Activated CD8-positive, alpha-beta T cell treated with anti-CD3 and anti-CD28 coated beads, Interleukin-2, amount 10 ng/mL, durations not matched to agents 7 days and 5 days (primary cell): ENCODE results near the gene RAI1. TPM values are rescaled to one million over a fixed set of nuclear protein-coding genes. Genes with fewer than 3 reads are reported as not detected.
"Not testable (repeated sequence)": the region's sequence is repeated elsewhere in the genome, so short reads cannot be mapped to it uniquely, and the experiment has no call there.

ENCODE experiments used
- ATAC-seq: fragments of 150-1000 bp; cut with Tn5 transposase; one replicate; pipeline ENCODE4 v1.10.0; 2021; ENCODE audit warnings: moderate library complexity
- CTCF ChIA-PET: fragments of 350-600 bp; sonication (Branson Sonifier 250); formaldehyde crosslinking; loops from one replicate; lab custom pipeline; 2021; ENCODE audit warnings: antibody characterized with exemption; lab: Charles Lee
- POLR2A ChIA-PET: fragments of 350-600 bp; sonication (Branson Sonifier 250); formaldehyde crosslinking; loops from one replicate; lab custom pipeline; 2021; ENCODE audit warnings: antibody characterized with exemption; lab: Charles Lee
- DNase-seq: peaks from one replicate; pipeline ENCODE4 v3.0.0-alpha.2; 2020
- H3K27ac Mint-ChIP-seq: one replicate; pipeline ENCODE4 v1.8.0; 2021; ENCODE audit warnings: mild to moderate bottlenecking, mixed read lengths
- H3K27me3 Mint-ChIP-seq: one replicate; pipeline ENCODE4 v1.8.0; 2021; ENCODE audit warnings: low read depth, mixed read lengths
- H3K36me3 Mint-ChIP-seq: one replicate; pipeline ENCODE4 v1.8.0; 2021; ENCODE audit warnings: low read depth, mixed read lengths
- H3K4me1 Mint-ChIP-seq: one replicate; pipeline ENCODE4 v1.8.0; 2021; ENCODE audit warnings: low read depth, mixed read lengths
- H3K4me3 Mint-ChIP-seq: one replicate; pipeline ENCODE4 v1.8.0; 2021; ENCODE audit warnings: mild to moderate bottlenecking, mixed read lengths
- H3K9me3 Mint-ChIP-seq: one replicate; pipeline ENCODE4 v1.8.0; 2022; ENCODE audit warnings: mixed read lengths; ENCODE audit not compliant: insufficient read depth
- total RNA-seq, 2 experiments: library from RNA; stranded (reverse); gene quantifications; one replicate each; pipeline ENCODE4 v1.2.3, GENCODE V29; 2021

The RAI1 gene
- total RNA-seq, 2 experiments from 2014 or later = 24.4 to 24.6 TPM

GRCh38 chr17:17682737-17683680, 1.8 kb downstream of the RAI1 start:
- POLR2A ChIA-PET = interaction anchor here (0.5 to 2.8 kb wide), 10 partner anchors 10 to 232 kb away, joined by 3 to 38 read pairs (median 4); partner anchors contain the start of gene SREBF1
- peak; percentile 71 for DNase-seq
- no peaks in the 10 kb centered on the region for H3K9me3 Mint-ChIP-seq

GRCh38 chr17:17683710-17684365, 2.6 kb downstream of the RAI1 start:
- peak overlapping the region; percentile 87 for H3K27ac Mint-ChIP-seq
- no peaks in the 10 kb centered on the region for H3K9me3 Mint-ChIP-seq
- ChIA-PET POLR2A (interaction anchor here (0.8 to 2.8 kb wide), 3 partner anchors 9 to 153 kb away, joined by 3 to 38 read pairs (median 5); partner anchors contain the start of gene SREBF1), CTCF (interaction anchor here (0.7 to 2.1 kb wide), 5 partner anchors 7 to 235 kb away, joined by 3 to 21 read pairs (median 5); no protein-coding TSS in a partner anchor)
- peaks cover 3% of the 10 kb centered on the region for H3K27me3 Mint-ChIP-seq
- H3K36me3 Mint-ChIP-seq = peaks cover 8% of the 10 kb centered on the region
- DNase-seq (no peak), ATAC-seq (no peak)
- H3K4me1 Mint-ChIP-seq = peaks cover 42% of the 10 kb centered on the region
- H3K4me3 Mint-ChIP-seq = peak overlapping the region; percentile 87

More at GRCh38 chr17:17682737-17683680, 1.8 kb downstream of the RAI1 start:
- Mint-ChIP-seq H3K27me3 (peaks cover 8% of the 10 kb centered on the region), H3K27ac (peak overlapping the region; percentile 87), H3K4me3 (peak overlapping the region; percentile 87), H3K36me3 (peaks cover 8% of the 10 kb centered on the region), H3K4me1 (peaks cover 46% of the 10 kb centered on the region)
- CTCF ChIA-PET = interaction anchor here (0.6 to 2.1 kb wide), 15 partner anchors 8 to 351 kb away, joined by 3 to 21 read pairs (median 4); no protein-coding TSS in a partner anchor
- ATAC-seq = peak; percentile 62

- ATAC-seq (no peak), DNase-seq (no peak)
- Mint-ChIP-seq H3K9me3 (no peaks in the 10 kb centered on the region), H3K27ac (no peak overlapping the region), H3K4me1 (peaks cover 45% of the 10 kb centered on the region), H3K27me3 (no peaks in the 10 kb centered on the region), H3K4me3 (no peak overlapping the region), H3K36me3 (peaks cover 8% of the 10 kb centered on the region)
- ChIA-PET CTCF (no interaction called here), POLR2A (no interaction called here)
These were observed 3.9 kb downstream of the RAI1 start for GRCh38 chr17:17684906-17685774.

GRCh38 chr17:17685775-17686291, 4.6 kb downstream of the RAI1 start:
- DNase-seq (no peak), ATAC-seq (no peak)
- H3K4me1 Mint-ChIP-seq = peaks cover 47% of the 10 kb centered on the region
- ChIA-PET CTCF (no interaction called here), POLR2A (no interaction called here)
- H3K9me3 Mint-ChIP-seq = no peaks in the 10 kb centered on the region
- H3K4me3 Mint-ChIP-seq = no peak overlapping the region
- no peaks in the 10 kb centered on the region for H3K27me3 Mint-ChIP-seq
- H3K27ac Mint-ChIP-seq = no peak overlapping the region
- H3K36me3 Mint-ChIP-seq = peaks cover 8% of the 10 kb centered on the region

- no peak overlapping the region for H3K27ac Mint-ChIP-seq
- ChIA-PET POLR2A (no interaction called here), CTCF (interaction anchor here (2.5 kb wide), 1 partner anchor 9 kb away, joined by 9 read pairs; the partner anchor contains the start of gene RAI1)
- H3K4me3 Mint-ChIP-seq = no peak overlapping the region
- peaks cover 69% of the 10 kb centered on the region for H3K4me1 Mint-ChIP-seq
- H3K9me3 Mint-ChIP-seq = no peaks in the 10 kb centered on the region
- H3K36me3 Mint-ChIP-seq = peaks cover 8% of the 10 kb centered on the region
- ATAC-seq (no peak), DNase-seq (no peak)
- H3K27me3 Mint-ChIP-seq = no peaks in the 10 kb centered on the region
These were observed 8.1 kb downstream of the RAI1 start for GRCh38 chr17:17689312-17689711.

GRCh38 chr17:17690233-17690632, 9.0 kb downstream of the RAI1 start:
- ChIA-PET CTCF (interaction anchor here (0.9 to 2.8 kb wide), 4 partner anchors 8 to 18 kb away, joined by 3 to 21 read pairs (median 6); partner anchors contain the start of gene RAI1), POLR2A (interaction anchor here (1.4 to 5.4 kb wide), 2 partner anchors 8 to 13 kb away, joined by 3 to 38 read pairs; no protein-coding TSS in a partner anchor)
- H3K36me3 Mint-ChIP-seq, DNase-seq, ATAC-seq, H3K9me3 Mint-ChIP-seq, H3K27me3 Mint-ChIP-seq, H3K4me3 Mint-ChIP-seq: not testable (repeated sequence)
- Mint-ChIP-seq H3K27ac (peak overlapping the region; percentile 40), H3K4me1 (peaks cover 69% of the 10 kb centered on the region)

GRCh38 chr17:17691468-17692263, 10.4 kb downstream of the RAI1 start:
- peak overlapping the region; percentile 76 for H3K27ac Mint-ChIP-seq
- DNase-seq (no peak), ATAC-seq (no peak)
- H3K36me3 Mint-ChIP-seq = peaks cover 3% of the 10 kb centered on the region
- H3K9me3 Mint-ChIP-seq = no peaks in the 10 kb centered on the region
- no peak overlapping the region for H3K4me3 Mint-ChIP-seq
- no peaks in the 10 kb centered on the region for H3K27me3 Mint-ChIP-seq
- CTCF ChIA-PET = interaction anchor here (1.1 to 2.8 kb wide), 4 partner anchors 9 to 19 kb away, joined by 3 to 21 read pairs (median 7); partner anchors contain the start of gene RAI1
- POLR2A ChIA-PET = interaction anchor here (1.1 to 5.4 kb wide), 4 partner anchors 9 to 144 kb away, joined by 3 to 38 read pairs (median 3); no protein-coding TSS in a partner anchor
- peaks cover 70% of the 10 kb centered on the region for H3K4me1 Mint-ChIP-seq

GRCh38 chr17:17692353-17693252, 11.3 kb downstream of the RAI1 start:
- H3K4me1 Mint-ChIP-seq = peaks cover 68% of the 10 kb centered on the region
- H3K36me3 Mint-ChIP-seq = no peaks in the 10 kb centered on the region
- DNase-seq (no peak), ATAC-seq (no peak)
- H3K27me3 Mint-ChIP-seq = no peaks in the 10 kb centered on the region
- H3K9me3 Mint-ChIP-seq = no peaks in the 10 kb centered on the region
- peak overlapping the region; percentile 25 for H3K4me3 Mint-ChIP-seq
- ChIA-PET POLR2A (interaction anchor here (0.7 to 5.4 kb wide), 3 partner anchors 10 to 270 kb away, joined by 3 to 38 read pairs (median 4); no protein-coding TSS in a partner anchor), CTCF (interaction anchor here (1.0 to 2.8 kb wide), 5 partner anchors 10 to 340 kb away, joined by 3 to 21 read pairs (median 4); no protein-coding TSS in a partner anchor)
- H3K27ac Mint-ChIP-seq = peak overlapping the region; percentile 95
